WTC11 (cell line): Measurements from ENCODE around the gene SH2D4B. TPM values are rescaled to one million over a fixed set of nuclear protein-coding genes. Genes with fewer than 3 reads are reported as not detected.

Experiments used
- ATAC-seq: fragments of 200-7000 bp; cut with Tn5 transposase; 2 replicates; pipeline ENCODE4 v1.10.0; 2021; ENCODE audit warnings: mild to moderate bottlenecking, moderate library complexity
- CTCF ChIA-PET: fragments of 300-600 bp; sonication (Branson Sonifier 250); formaldehyde crosslinking; loops from one replicate; lab custom pipeline; 2021; ENCODE audit warnings: antibody characterized with exemption; lab: Charles Lee
- POLR2A ChIA-PET: fragments of 350-600 bp; sonication (Branson Sonifier 250); formaldehyde crosslinking; loops from one replicate; lab custom pipeline; 2021; ENCODE audit warnings: antibody characterized with exemption; lab: Charles Lee
- DNase-seq: peaks from one replicate; pipeline ENCODE4 v3.0.0; 2021; ENCODE audit warnings: low spot score
- H3K27ac Mint-ChIP-seq: 2 replicates; pipeline ENCODE4 v1.8.0; 2021; ENCODE audit warnings: mixed read lengths
- H3K27me3 Mint-ChIP-seq: 2 replicates; pipeline ENCODE4 v1.8.0; 2021; ENCODE audit warnings: low read depth, mild to moderate bottlenecking, moderate library complexity, mixed read lengths
- H3K36me3 Mint-ChIP-seq: 2 replicates; pipeline ENCODE4 v1.8.0; 2021; ENCODE audit warnings: mixed read lengths
- H3K4me1 Mint-ChIP-seq: 2 replicates; pipeline ENCODE4 v1.8.0; 2022; ENCODE audit warnings: mixed read lengths
- H3K4me3 Mint-ChIP-seq: 2 replicates; pipeline ENCODE4 v1.8.0; 2021; ENCODE audit warnings: mild to moderate bottlenecking, moderate library complexity, mixed read lengths
- H3K9me3 Mint-ChIP-seq: 2 replicates; pipeline ENCODE4 v1.8.0; 2021; ENCODE audit warnings: mixed read lengths
- CBFB ChIP-seq: sonication (generic); formaldehyde crosslinking; IDR thresholded peaks from 2 replicates; pipeline ENCODE4 v1.8.1; 2022; ENCODE audit warnings: mild to moderate bottlenecking, low read depth, missing genetic modification reagents
- EMX1 ChIP-seq: fragments of 250-450 bp; sonication (Bioruptor Pico); IDR thresholded peaks from 2 replicates; pipeline ENCODE4 v1.8.0; 2021; ENCODE audit warnings: mild to moderate bottlenecking
- ETV6 ChIP-seq: sonication (generic); formaldehyde crosslinking; IDR thresholded peaks from 2 replicates; pipeline ENCODE4 v1.8.1; 2022; ENCODE audit warnings: mild to moderate bottlenecking, missing genetic modification reagents
- FOXK1 ChIP-seq: sonication (generic); formaldehyde crosslinking; IDR thresholded peaks from 2 replicates; pipeline ENCODE4 v1.8.0; 2022; ENCODE audit warnings: mild to moderate bottlenecking, moderate library complexity, missing genetic modification reagents
- GABPB1 ChIP-seq: sonication (generic); formaldehyde crosslinking; IDR thresholded peaks from 2 replicates; pipeline ENCODE4 v1.8.1; 2023; ENCODE audit warnings: mild to moderate bottlenecking, missing genetic modification reagents
- JAZF1 ChIP-seq: fragments of 250-450 bp; sonication (Bioruptor Pico); IDR thresholded peaks from 2 replicates; pipeline ENCODE4 v1.9.0; 2021; ENCODE audit warnings: moderate library complexity, mild to moderate bottlenecking, inconsistent platforms
- JUN ChIP-seq: sonication (generic); formaldehyde crosslinking; IDR thresholded peaks from 2 replicates; pipeline ENCODE4 v1.8.0; 2023; ENCODE audit warnings: mild to moderate bottlenecking, missing genetic modification reagents
- MLX ChIP-seq: sonication (generic); formaldehyde crosslinking; IDR thresholded peaks from 2 replicates; pipeline ENCODE4 v1.8.1; 2023; ENCODE audit warnings: mild to moderate bottlenecking, missing genetic modification reagents, moderate library complexity
- NFYB ChIP-seq: sonication (generic); formaldehyde crosslinking; conservative IDR thresholded peaks from 2 replicates; pipeline ENCODE4 v1.8.0; 2022; ENCODE audit warnings: low read depth, missing genetic modification reagents
- NR2C2 ChIP-seq: sonication (generic); formaldehyde crosslinking; IDR thresholded peaks from 2 replicates; pipeline ENCODE4 v1.8.0; 2022; ENCODE audit warnings: mild to moderate bottlenecking, missing genetic modification reagents
- RORB ChIP-seq: fragments of 250-450 bp; sonication (Bioruptor Pico); IDR thresholded peaks from 2 replicates; pipeline ENCODE4 v1.9.0; 2021; ENCODE audit warnings: mild to moderate bottlenecking
- SMAD3 ChIP-seq: sonication (generic); formaldehyde crosslinking; IDR thresholded peaks from 2 replicates; pipeline ENCODE4 v1.8.0; 2022; ENCODE audit warnings: missing genetic modification reagents, mild to moderate bottlenecking, borderline replicate concordance
- SP1 ChIP-seq: sonication (generic); formaldehyde crosslinking; conservative IDR thresholded peaks from 2 replicates; pipeline ENCODE4 v1.8.1; 2022; ENCODE audit warnings: missing genetic modification reagents
- TEAD4 ChIP-seq: sonication (generic); formaldehyde crosslinking; IDR thresholded peaks from 2 replicates; pipeline ENCODE4 v1.8.0; 2022; ENCODE audit warnings: mild to moderate bottlenecking, missing genetic modification reagents
- TP53 ChIP-seq: sonication (generic); formaldehyde crosslinking; IDR thresholded peaks from 2 replicates; pipeline ENCODE4 v1.8.1; 2023; ENCODE audit warnings: mild to moderate bottlenecking, missing genetic modification reagents
- ZBTB43 ChIP-seq: sonication (generic); formaldehyde crosslinking; IDR thresholded peaks from 2 replicates; pipeline ENCODE4 v1.8.1; 2023; ENCODE audit warnings: mild to moderate bottlenecking, missing genetic modification reagents
- ZNF138 ChIP-seq: sonication (generic); formaldehyde crosslinking; conservative IDR thresholded peaks from 2 replicates; pipeline ENCODE4 v1.8.1; 2022; ENCODE audit warnings: mild to moderate bottlenecking, moderate library complexity, missing genetic modification reagents
- ZNF219 ChIP-seq: sonication (generic); formaldehyde crosslinking; IDR thresholded peaks from 2 replicates; pipeline ENCODE4 v1.8.0; 2023; ENCODE audit warnings: missing genetic modification reagents, mild to moderate bottlenecking, borderline replicate concordance
- ZNF416 ChIP-seq: fragments of 250-450 bp; sonication (Bioruptor Pico); IDR thresholded peaks from 2 replicates; pipeline ENCODE4 v1.9.0; 2021; ENCODE audit warnings: mild to moderate bottlenecking, inconsistent platforms
- ZNF423 ChIP-seq: fragments of 250-450 bp; sonication (Bioruptor Pico); IDR thresholded peaks from 2 replicates; pipeline ENCODE4 v2.1.2; 2022; ENCODE audit warnings: mild to moderate bottlenecking, moderate library complexity
- total RNA-seq: library from RNA; stranded (reverse); gene quantifications from 3 replicates; pipeline ENCODE4 v1.2.3, GENCODE V29; 2021
- TF ChIP-seq, protein P1 (sequence below): sonication (generic); formaldehyde crosslinking; IDR thresholded peaks from 2 replicates; pipeline ENCODE4 v1.8.1; 2022; ENCODE audit warnings: low read depth, missing genetic modification reagents, borderline replicate concordance
- TF ChIP-seq, protein P2 (sequence below): sonication (generic); formaldehyde crosslinking; IDR thresholded peaks from 2 replicates; pipeline ENCODE4 v1.8.1; 2022; ENCODE audit warnings: mild to moderate bottlenecking, missing genetic modification reagents, moderate library complexity, borderline replicate concordance
- TF ChIP-seq, protein P3 (sequence below): sonication (generic); formaldehyde crosslinking; IDR thresholded peaks from 2 replicates; pipeline ENCODE4 v1.8.0; 2022; ENCODE audit warnings: mild to moderate bottlenecking, missing genetic modification reagents
- TF ChIP-seq, protein P4 (sequence below): sonication (generic); formaldehyde crosslinking; IDR thresholded peaks from 2 replicates; pipeline ENCODE4 v1.8.0; 2022; ENCODE audit warnings: mild to moderate bottlenecking, missing genetic modification reagents
- TF ChIP-seq, protein P5 (sequence below): sonication (generic); formaldehyde crosslinking; IDR thresholded peaks from 2 replicates; pipeline ENCODE4 v1.8.1; 2022; ENCODE audit warnings: mild to moderate bottlenecking, moderate library complexity, missing genetic modification reagents

Gene SH2D4B
- total RNA-seq, 1 experiment from 2014 or later, result 0.04 TPM

GRCh38 chr10:80581469-80581835 is 43.8 kb downstream of the SH2D4B start:
- Mint-ChIP-seq H3K27ac (no peak overlapping the region), H3K36me3 (peaks cover 4% of the 10 kb centered on the region; the same call in 1 of the 2 replicates), H3K4me3 (no peak overlapping the region), H3K4me1 (peaks cover 8% of the 10 kb centered on the region), H3K27me3 (no peaks in the 10 kb centered on the region; the same call in 1 of the 2 replicates), H3K9me3 (peaks cover 11% of the 10 kb centered on the region)
- TF ChIP-seq, protein P1, sequence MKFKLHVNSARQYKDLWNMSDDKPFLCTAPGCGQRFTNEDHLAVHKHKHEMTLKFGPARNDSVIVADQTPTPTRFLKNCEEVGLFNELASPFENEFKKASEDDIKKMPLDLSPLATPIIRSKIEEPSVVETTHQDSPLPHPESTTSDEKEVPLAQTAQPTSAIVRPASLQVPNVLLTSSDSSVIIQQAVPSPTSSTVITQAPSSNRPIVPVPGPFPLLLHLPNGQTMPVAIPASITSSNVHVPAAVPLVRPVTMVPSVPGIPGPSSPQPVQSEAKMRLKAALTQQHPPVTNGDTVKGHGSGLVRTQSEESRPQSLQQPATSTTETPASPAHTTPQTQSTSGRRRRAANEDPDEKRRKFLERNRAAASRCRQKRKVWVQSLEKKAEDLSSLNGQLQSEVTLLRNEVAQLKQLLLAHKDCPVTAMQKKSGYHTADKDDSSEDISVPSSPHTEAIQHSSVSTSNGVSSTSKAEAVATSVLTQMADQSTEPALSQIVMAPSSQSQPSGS (CRISPR knock-in tag), result no peak
- TF ChIP-seq ZBTB43 (no peak), ZNF416 (CRISPR knock-in tag) (no peak), JUN (CRISPR knock-in tag) (no peak), RORB (CRISPR knock-in tag) (no peak), SMAD3 (CRISPR knock-in tag) (no peak), FOXK1 (no peak), GABPB1 (CRISPR knock-in tag) (no peak), JAZF1 (CRISPR knock-in tag) (no peak), EMX1 (CRISPR knock-in tag) (no peak), ETV6 (CRISPR knock-in tag) (no peak), SP1 (CRISPR knock-in tag) (no peak), ZNF423 (CRISPR knock-in tag) (no peak), MLX (no peak), TP53 (CRISPR knock-in tag) (no peak)
- TF ChIP-seq, protein P2, sequence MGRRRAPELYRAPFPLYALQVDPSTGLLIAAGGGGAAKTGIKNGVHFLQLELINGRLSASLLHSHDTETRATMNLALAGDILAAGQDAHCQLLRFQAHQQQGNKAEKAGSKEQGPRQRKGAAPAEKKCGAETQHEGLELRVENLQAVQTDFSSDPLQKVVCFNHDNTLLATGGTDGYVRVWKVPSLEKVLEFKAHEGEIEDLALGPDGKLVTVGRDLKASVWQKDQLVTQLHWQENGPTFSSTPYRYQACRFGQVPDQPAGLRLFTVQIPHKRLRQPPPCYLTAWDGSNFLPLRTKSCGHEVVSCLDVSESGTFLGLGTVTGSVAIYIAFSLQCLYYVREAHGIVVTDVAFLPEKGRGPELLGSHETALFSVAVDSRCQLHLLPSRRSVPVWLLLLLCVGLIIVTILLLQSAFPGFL (CRISPR knock-in tag), result no peak
- TF ChIP-seq, protein P3, sequence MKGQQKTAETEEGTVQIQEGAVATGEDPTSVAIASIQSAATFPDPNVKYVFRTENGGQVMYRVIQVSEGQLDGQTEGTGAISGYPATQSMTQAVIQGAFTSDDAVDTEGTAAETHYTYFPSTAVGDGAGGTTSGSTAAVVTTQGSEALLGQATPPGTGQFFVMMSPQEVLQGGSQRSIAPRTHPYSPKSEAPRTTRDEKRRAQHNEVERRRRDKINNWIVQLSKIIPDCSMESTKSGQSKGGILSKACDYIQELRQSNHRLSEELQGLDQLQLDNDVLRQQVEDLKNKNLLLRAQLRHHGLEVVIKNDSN, result no peak
- TF ChIP-seq, protein P4, sequence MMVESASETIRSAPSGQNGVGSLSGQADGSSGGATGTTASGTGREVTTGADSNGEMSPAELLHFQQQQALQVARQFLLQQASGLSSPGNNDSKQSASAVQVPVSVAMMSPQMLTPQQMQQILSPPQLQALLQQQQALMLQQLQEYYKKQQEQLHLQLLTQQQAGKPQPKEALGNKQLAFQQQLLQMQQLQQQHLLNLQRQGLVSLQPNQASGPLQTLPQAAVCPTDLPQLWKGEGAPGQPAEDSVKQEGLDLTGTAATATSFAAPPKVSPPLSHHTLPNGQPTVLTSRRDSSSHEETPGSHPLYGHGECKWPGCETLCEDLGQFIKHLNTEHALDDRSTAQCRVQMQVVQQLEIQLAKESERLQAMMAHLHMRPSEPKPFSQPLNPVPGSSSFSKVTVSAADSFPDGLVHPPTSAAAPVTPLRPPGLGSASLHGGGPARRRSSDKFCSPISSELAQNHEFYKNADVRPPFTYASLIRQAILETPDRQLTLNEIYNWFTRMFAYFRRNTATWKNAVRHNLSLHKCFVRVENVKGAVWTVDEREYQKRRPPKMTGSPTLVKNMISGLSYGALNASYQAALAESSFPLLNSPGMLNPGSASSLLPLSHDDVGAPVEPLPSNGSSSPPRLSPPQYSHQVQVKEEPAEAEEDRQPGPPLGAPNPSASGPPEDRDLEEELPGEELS (CRISPR knock-in tag), result no peak
- CTCF ChIA-PET, result interaction anchor here (2.8 kb wide), 1 partner anchor 15 kb away, joined by 9 read pairs; no protein-coding TSS in a partner anchor
- no peak for ATAC-seq
- POLR2A ChIA-PET, result no interaction called here
- DNase-seq, result no peak

- ChIA-PET CTCF (interaction anchor here (5.6 kb wide), 1 partner anchor 14 kb away, joined by 32 read pairs; no protein-coding TSS in a partner anchor), POLR2A (no interaction called here)
- no peak for DNase-seq
- no peak for ATAC-seq
- Mint-ChIP-seq H3K27ac (no peak overlapping the region), H3K4me3 (no peak overlapping the region), H3K4me1 (peaks cover 8% of the 10 kb centered on the region), H3K27me3 (no peaks in the 10 kb centered on the region; the same call in 1 of the 2 replicates), H3K9me3 (peaks cover 8% of the 10 kb centered on the region), H3K36me3 (peaks cover 3% of the 10 kb centered on the region)
- no peak for TF ChIP-seq NR2C2
- TF ChIP-seq ZNF138 (CRISPR knock-in tag), result no peak
- no peak for TF ChIP-seq ZBTB43
- TF ChIP-seq NFYB (CRISPR knock-in tag), result no peak
- TF ChIP-seq TEAD4 (CRISPR knock-in tag), result no peak
- no peak for TF ChIP-seq CBFB
- TF ChIP-seq, protein P5, sequence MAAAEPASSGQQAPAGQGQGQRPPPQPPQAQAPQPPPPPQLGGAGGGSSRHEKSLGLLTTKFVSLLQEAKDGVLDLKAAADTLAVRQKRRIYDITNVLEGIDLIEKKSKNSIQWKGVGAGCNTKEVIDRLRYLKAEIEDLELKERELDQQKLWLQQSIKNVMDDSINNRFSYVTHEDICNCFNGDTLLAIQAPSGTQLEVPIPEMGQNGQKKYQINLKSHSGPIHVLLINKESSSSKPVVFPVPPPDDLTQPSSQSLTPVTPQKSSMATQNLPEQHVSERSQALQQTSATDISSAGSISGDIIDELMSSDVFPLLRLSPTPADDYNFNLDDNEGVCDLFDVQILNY (CRISPR knock-in tag), result no peak
- TF ChIP-seq SMAD3 (CRISPR knock-in tag), result no peak
- TF ChIP-seq ZNF219 (CRISPR knock-in tag), result no peak
Measured at GRCh38 chr10:80582286-80582960, 44.7 kb downstream of the SH2D4B start.
